Astrocyte of the hippocampus (primary cell): ENCODE measurements around the gene ZNF554.
A peak's percentile ranks its signal among the peaks of the same experiment; 100 is the strongest.

Source experiments
- DNase-seq: peaks from one replicate; pipeline ENCODE4 v3.0.0; 2011; ENCODE audit warnings: low read depth, low spot score

The ZNF554 gene

GRCh38 chr19:2819540-2820111, at the start of gene ZNF554:
Gene ZNF554 (plus strand): TSS chr19:2819868. CDS start chr19:2820072, 204 bp downstream.
- peak; percentile 98 for DNase-seq

- peak; percentile 17 for DNase-seq
Measured at GRCh38 chr19:2770055-2771013, 49.3 kb upstream of the ZNF554 start.

GRCh38 chr19:2771786-2772674, 47.6 kb upstream of the ZNF554 start:
- no peak for DNase-seq

- no peak for DNase-seq
Measured at GRCh38 chr19:2774083-2774679, 45.5 kb upstream of the ZNF554 start.

- no peak for DNase-seq
Measured at GRCh38 chr19:2774953-2775555, 44.6 kb upstream of the ZNF554 start.

GRCh38 chr19:2775556-2776430, 43.9 kb upstream of the ZNF554 start:
- peak; percentile 69 for DNase-seq

GRCh38 chr19:2777952-2778683, 41.5 kb upstream of the ZNF554 start:
- DNase-seq = no peak

- DNase-seq = no peak
Measured at GRCh38 chr19:2779121-2779740, 40.4 kb upstream of the ZNF554 start.

- DNase-seq = no peak
Measured at GRCh38 chr19:2780284-2780683, 39.4 kb upstream of the ZNF554 start.

GRCh38 chr19:2782329-2782935, 37.2 kb upstream of the ZNF554 start:
- DNase-seq = no peak

- peak; percentile 99 for DNase-seq
Measured at GRCh38 chr19:2782936-2783780, 36.5 kb upstream of the ZNF554 start, which contains the start of gene SGTA. Gene SGTA (minus strand): TSS chr19:2783273. CDS start chr19:2769068, 14,205 bp downstream.

GRCh38 chr19:2783781-2784145, 35.9 kb upstream of the ZNF554 start:
- no peak for DNase-seq

GRCh38 chr19:2785244-2785997, 34.2 kb upstream of the ZNF554 start, which contains the start of gene THOP1:
Gene THOP1 (plus strand): TSS chr19:2785503. CDS start chr19:2785663, 160 bp downstream.
- DNase-seq = peak; percentile 100

GRCh38 chr19:2787115-2787514, 32.6 kb upstream of the ZNF554 start:
- no peak for DNase-seq

- no peak for DNase-seq
Measured at GRCh38 chr19:2788237-2788636, 31.4 kb upstream of the ZNF554 start.

GRCh38 chr19:2790194-2790556, 29.5 kb upstream of the ZNF554 start:
- DNase-seq = no peak
